Measurements from ENCODE around the gene BARD1. TPM values are rescaled to one million over a fixed set of nuclear protein-coding genes. Genes with fewer than 3 reads are reported as not detected.

BARD1 gene
- 13.3 to 17.2 TPM (median 13.7 TPM) in 3 replicates for total RNA-seq
- long read RNA-seq, full-length matches to known transcripts = 13 of 15 reads
- long read RNA-seq, partial matches to known transcripts = 0 of 15 reads
- long read RNA-seq, other reads (novel, unspliced or antisense) = 2 of 15 reads

- Mint-ChIP-seq H3K27ac (ENCODE audit: unreplicated experiment) (peak within 1 kb of the TSS; percentile 97), H3K36me3 (ENCODE audit: low read depth) (no peaks in the 10 kb centered on the region), H3K4me3 (ENCODE audit: unreplicated experiment) (peak within 1 kb of the TSS; percentile 89), H3K4me1 (ENCODE audit: low read depth) (peaks cover 42% of the 10 kb centered on the region), H3K9me3 (ENCODE audit: low read depth) (no peaks in the 10 kb centered on the region), H3K27me3 (ENCODE audit: low read depth) (no peaks in the 10 kb centered on the region)
- DNase-seq (ENCODE audit: low spot score) = no peak
- TF ChIP-seq CTCF (IDR thresholded peaks at IDR 0.05) = peak; percentile 29
Measured at GRCh38 chr2:214808981-214809750, at the start of gene BARD1. Gene BARD1, minus strand, starts transcription at chr2:214809683. Its CDS starts 114 bp downstream, at chr2:214809569.

GRCh38 chr2:214856137-214856536, 46.7 kb upstream of the BARD1 start:
- H3K27ac Mint-ChIP-seq (ENCODE audit: unreplicated experiment) = peak overlapping the region; percentile 5
- no peak for TF ChIP-seq CTCF (IDR thresholded peaks at IDR 0.05)
- H3K9me3 Mint-ChIP-seq (ENCODE audit: low read depth) = no peaks in the 10 kb centered on the region

GRCh38 chr2:214853906-214854305, 44.4 kb upstream of the BARD1 start:
- H3K27me3 Mint-ChIP-seq (ENCODE audit: low read depth) = no peaks in the 10 kb centered on the region
- DNase-seq (ENCODE audit: low spot score) = no peak
- no peak overlapping the region for H3K4me3 Mint-ChIP-seq (ENCODE audit: unreplicated experiment)
- H3K36me3 Mint-ChIP-seq (ENCODE audit: low read depth) = no peaks in the 10 kb centered on the region
- no peaks in the 10 kb centered on the region for H3K9me3 Mint-ChIP-seq (ENCODE audit: low read depth)
- TF ChIP-seq CTCF (IDR thresholded peaks at IDR 0.05) = no peak
- H3K27ac Mint-ChIP-seq (ENCODE audit: unreplicated experiment) = no peak overlapping the region
- H3K4me1 Mint-ChIP-seq (ENCODE audit: low read depth) = peaks cover 32% of the 10 kb centered on the region

More at GRCh38 chr2:214856137-214856536, 46.7 kb upstream of the BARD1 start:
- DNase-seq (ENCODE audit: low spot score) = no peak
- Mint-ChIP-seq H3K27me3 (ENCODE audit: low read depth) (no peaks in the 10 kb centered on the region), H3K36me3 (ENCODE audit: low read depth) (no peaks in the 10 kb centered on the region), H3K4me1 (ENCODE audit: low read depth) (peaks cover 33% of the 10 kb centered on the region), H3K4me3 (ENCODE audit: unreplicated experiment) (no peak overlapping the region)

DNA sequence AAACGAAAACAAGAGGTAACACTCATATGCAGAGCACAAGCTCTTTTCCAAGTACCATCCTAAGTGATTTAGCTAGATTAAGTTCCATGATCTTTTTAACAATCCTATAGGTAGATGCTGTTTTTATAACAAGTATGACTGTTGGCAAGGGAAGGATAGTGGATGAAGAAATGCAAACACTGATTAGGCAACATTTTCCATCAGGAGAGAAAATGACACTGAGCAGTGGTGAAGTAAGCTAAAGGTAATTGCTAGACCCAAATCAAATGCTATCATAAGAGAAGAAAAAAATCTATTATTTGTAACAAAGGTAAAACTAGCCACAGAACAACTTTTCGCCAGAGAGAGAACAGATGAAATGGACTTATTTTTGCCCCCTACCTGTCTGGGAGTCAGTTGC, 34.3 kb upstream of the BARD1 start:
- TF ChIP-seq CTCF (IDR thresholded peaks at IDR 0.05) = no peak
- Mint-ChIP-seq H3K27me3 (ENCODE audit: low read depth) (no peaks in the 10 kb centered on the region), H3K4me1 (ENCODE audit: low read depth) (no peaks in the 10 kb centered on the region), H3K4me3 (ENCODE audit: unreplicated experiment) (no peak overlapping the region), H3K27ac (ENCODE audit: unreplicated experiment) (no peak overlapping the region), H3K9me3 (ENCODE audit: low read depth) (no peaks in the 10 kb centered on the region), H3K36me3 (ENCODE audit: low read depth) (no peaks in the 10 kb centered on the region)
- DNase-seq (ENCODE audit: low spot score) = no peak

- H3K27me3 Mint-ChIP-seq (ENCODE audit: low read depth) = no peaks in the 10 kb centered on the region
- H3K4me1 Mint-ChIP-seq (ENCODE audit: low read depth) = peaks cover 12% of the 10 kb centered on the region
- no peaks in the 10 kb centered on the region for H3K36me3 Mint-ChIP-seq (ENCODE audit: low read depth)
- no peak overlapping the region for H3K4me3 Mint-ChIP-seq (ENCODE audit: unreplicated experiment)
- H3K9me3 Mint-ChIP-seq (ENCODE audit: low read depth) = no peaks in the 10 kb centered on the region
- DNase-seq (ENCODE audit: low spot score) = no peak
- H3K27ac Mint-ChIP-seq (ENCODE audit: unreplicated experiment) = no peak overlapping the region
- no peak for TF ChIP-seq CTCF (IDR thresholded peaks at IDR 0.05)
Measured at GRCh38 chr2:214839464-214839863, 30.0 kb upstream of the BARD1 start.

All from chondrocyte (in vitro differentiated cells).